Common myeloid progenitor, CD34-positive (primary cell): Measurements from ENCODE around the gene ALG1L2.
"Not testable (repeated sequence)": the region's sequence is repeated elsewhere in the genome, so short reads cannot be mapped to it uniquely, and the experiment has no call there.

Source experiments
- CTCF ChIA-PET: fragments of 350-600 bp; sonication (Branson Sonifier 250); formaldehyde crosslinking; loops from one replicate; lab custom pipeline; 2021; ENCODE audit warnings: antibody characterized with exemption; lab: Charles Lee
- POLR2A ChIA-PET: fragments of 350-600 bp; sonication (Branson Sonifier 250); formaldehyde crosslinking; loops from one replicate; lab custom pipeline; 2021; ENCODE audit warnings: antibody characterized with exemption; lab: Charles Lee
- DNase-seq, 3 donors: peaks; one replicate each; pipeline versions ENCODE4 v3.0.0 to v3.0.0-alpha.2; 2013
- H3K27ac ChIP-seq, 2 experiments: 1 replicate in 1 of 2; 2 replicates in 1 of 2; pipeline ENCODE4 v1.7.0; 2013; ENCODE audit warnings: inconsistent platforms in 2 of 2, low read length in 2 of 2, mild to moderate bottlenecking in 2 of 2, low read depth in 1 of 2, moderate library complexity in 1 of 2; ENCODE audit not compliant: severe bottlenecking in 2 of 2, insufficient read depth in 1 of 2, poor library complexity in 1 of 2
- H3K27me3 ChIP-seq, 5 experiments: replicated peaks in 2 of 5; 1 replicate in 3 of 5; 2 replicates in 2 of 5; pipeline versions ENCODE4 v1.6.1 to v1.7.0; 2013; ENCODE audit warnings: low read length in 4 of 5, mild to moderate bottlenecking in 2 of 5, moderate library complexity in 2 of 5, inconsistent platforms in 1 of 5; ENCODE audit not compliant: insufficient read depth in 5 of 5, control insufficient read depth in 4 of 5
- H3K36me3 ChIP-seq, 4 experiments: 1 replicate in 2 of 4; 2 replicates in 2 of 4; pipeline versions ENCODE4 v1.6.1 to v1.7.0; 2013; ENCODE audit warnings: low read length in 3 of 4, control low read depth in 1 of 4, mild to moderate bottlenecking in 1 of 4; ENCODE audit not compliant: control insufficient read depth in 4 of 4, insufficient read depth in 4 of 4
- H3K4me1 ChIP-seq, 4 experiments: 1 replicate in 3 of 4; 2 replicates in 1 of 4; pipeline versions ENCODE4 v1.6.1 to v1.7.1; 2013; ENCODE audit warnings: low read length in 3 of 4, mild to moderate bottlenecking in 3 of 4, control low read depth in 1 of 4, inconsistent platforms in 1 of 4, moderate library complexity in 1 of 4; ENCODE audit not compliant: control insufficient read depth in 4 of 4, insufficient read depth in 4 of 4; ENCODE audit errors: control extremely low read depth in 1 of 4
- H3K4me3 ChIP-seq, 7 experiments: 1 replicate in 4 of 7; 2 replicates in 3 of 7; pipeline versions ENCODE4 v1.5.1 to v1.7.0; 2013; ENCODE audit warnings: mild to moderate bottlenecking in 7 of 7, low read length in 6 of 7, moderate library complexity in 6 of 7, inconsistent platforms in 2 of 7, low read depth in 2 of 7, control low read depth in 1 of 7; ENCODE audit not compliant: insufficient read depth in 4 of 7, control insufficient read depth in 1 of 7; ENCODE audit errors: extremely low read depth in 1 of 7
- H3K9me3 ChIP-seq, 5 experiments: 1 replicate in 4 of 5; 2 replicates in 1 of 5; pipeline versions ENCODE4 v1.6.1 to v1.7.1; 2013; ENCODE audit warnings: low read length in 4 of 5, mild to moderate bottlenecking in 2 of 5, inconsistent platforms in 1 of 5, low read depth in 1 of 5, moderate library complexity in 1 of 5; ENCODE audit not compliant: control insufficient read depth in 4 of 5, insufficient read depth in 2 of 5; ENCODE audit errors: control extremely low read depth in 1 of 5
- WGBS: methylation state at CpG from one replicate; pipeline ENCODE4 v1.1.5; 2013; ENCODE audit not compliant: insufficient coverage; 5-methylcytosine and 5-hydroxymethylcytosine counted together

The ALG1L2 gene

GRCh38 chr3:130111185-130111864 is 29.7 kb downstream of the ALG1L2 start:
- Histone ChIP-seq H3K27me3 (no peaks in the 10 kb centered on the region), H3K9me3 (no peaks in the 10 kb centered on the region), H3K4me3 (peak overlapping the region; percentile 61 to 84 (median 75)), H3K27ac (peak overlapping the region in 1 of 2 experiments; percentile 73), H3K36me3 (no peaks in the 10 kb centered on the region), H3K4me1 (peaks cover 0 to 13% (median 6%) of the 10 kb centered on the region in 4 experiments)
- 0% methylated on average over 31 of the region's 54 CpGs for WGBS
- ChIA-PET CTCF (interaction anchor here (2.0 kb wide), 1 partner anchor 169 kb away, joined by 8 read pairs; no protein-coding TSS in a partner anchor), POLR2A (no interaction called here)
- DNase-seq = peak; percentile 98

- peak overlapping the region; percentile 64 to 82 for H3K27ac ChIP-seq
- CTCF ChIA-PET = interaction anchor here (2.0 kb wide), 1 partner anchor 169 kb away, joined by 8 read pairs; no protein-coding TSS in a partner anchor
- H3K4me1 ChIP-seq, POLR2A ChIA-PET, H3K27me3 ChIP-seq, H3K36me3 ChIP-seq, H3K9me3 ChIP-seq: not testable (repeated sequence)
- WGBS = under 1% methylated on average over 33 of the region's 63 CpGs
- peak overlapping the region; percentile 45 to 84 (median 76) for H3K4me3 ChIP-seq
- peak; percentile 92 to 97 (median 95) for DNase-seq
Measured at GRCh38 chr3:130111865-130112747, 30.5 kb downstream of the ALG1L2 start.

GRCh38 chr3:130112748-130113073 is 31.1 kb downstream of the ALG1L2 start:
- H3K36me3 ChIP-seq, H3K9me3 ChIP-seq, H3K4me1 ChIP-seq, DNase-seq, H3K27me3 ChIP-seq, POLR2A ChIA-PET: not testable (repeated sequence)
- CTCF ChIA-PET = interaction anchor here (2.0 kb wide), 1 partner anchor 170 kb away, joined by 8 read pairs; no protein-coding TSS in a partner anchor
- WGBS = 0% methylated on average over 2 of the region's 7 CpGs
- H3K4me3 ChIP-seq = peak overlapping the region; percentile 45 to 84 (median 74)
- H3K27ac ChIP-seq = peak overlapping the region; percentile 64 to 82

- WGBS = 100% methylated on average over 1 of the region's 2 CpGs
- POLR2A ChIA-PET, CTCF ChIA-PET: not testable (repeated sequence)
Measured at GRCh38 chr3:130115400-130115799, 33.8 kb downstream of the ALG1L2 start.

GRCh38 chr3:130117933-130118332 is 36.3 kb downstream of the ALG1L2 start:
- H3K27ac ChIP-seq = no peak overlapping the region
- ChIA-PET POLR2A (no interaction called here), CTCF (no interaction called here)
- no peak overlapping the region for H3K4me3 ChIP-seq
- no peaks in the 10 kb centered on the region for H3K27me3 ChIP-seq
- no peak for DNase-seq
- H3K36me3 ChIP-seq = no peaks in the 10 kb centered on the region
- H3K4me1 ChIP-seq = peaks cover 0 to 6% (median 0%) of the 10 kb centered on the region in 4 experiments
- H3K9me3 ChIP-seq = no peaks in the 10 kb centered on the region

More at GRCh38 chr3:130115400-130115799, 33.8 kb downstream of the ALG1L2 start:
- not testable (repeated sequence) for DNase-seq, H3K4me3 ChIP-seq, H3K27ac ChIP-seq, H3K36me3 ChIP-seq, H3K9me3 ChIP-seq, H3K27me3 ChIP-seq, H3K4me1 ChIP-seq

- H3K27me3 ChIP-seq, CTCF ChIA-PET, H3K36me3 ChIP-seq, H3K9me3 ChIP-seq, POLR2A ChIA-PET, H3K4me1 ChIP-seq, H3K4me3 ChIP-seq, H3K27ac ChIP-seq: not testable (repeated sequence)
- DNase-seq = peak in 2 of 3 donors; percentile 61 to 66
- WGBS = 37% methylated on average over 8 of the region's 9 CpGs
Measured at GRCh38 chr3:130119824-130120223, 38.2 kb downstream of the ALG1L2 start.

- POLR2A ChIA-PET, H3K9me3 ChIP-seq, H3K27me3 ChIP-seq, H3K36me3 ChIP-seq, H3K4me3 ChIP-seq, CTCF ChIA-PET, H3K4me1 ChIP-seq, H3K27ac ChIP-seq: not testable (repeated sequence)
- WGBS = no CpG with 5 or more reads among the region's 3 CpGs
- peak in 2 of 3 donors; percentile 29 to 39 for DNase-seq
Measured at GRCh38 chr3:130120291-130120690, 38.7 kb downstream of the ALG1L2 start.
